ENCODE results near the gene REG1B. TPM values are rescaled to one million over a fixed set of nuclear protein-coding genes. Genes with fewer than 3 reads are reported as not detected.

Gene REG1B
- total and polyA plus RNA-seq, 2 of the 4 experiments (the other 2 are of a cell fraction) = not detected

DNA sequence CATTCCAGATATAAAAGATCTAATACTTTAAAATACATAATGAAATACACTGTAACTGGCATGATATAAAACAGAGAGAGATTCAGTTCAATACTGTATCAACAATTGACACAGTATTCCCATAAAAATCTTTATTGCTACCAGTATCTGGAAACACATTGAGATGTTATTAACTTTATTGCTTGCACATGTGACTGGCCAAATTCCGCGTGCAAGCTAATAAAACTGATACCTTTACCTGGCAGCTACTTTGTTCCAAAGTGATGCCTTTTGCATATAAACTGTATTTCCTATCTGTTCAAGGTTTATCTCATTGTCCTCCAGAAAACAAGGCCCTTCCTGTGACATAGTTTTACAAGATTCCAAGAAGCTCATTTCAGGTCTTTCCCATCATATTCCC is 15.4 kb upstream of the REG1B start:
- Histone ChIP-seq H2BK5ac (ENCODE audit: low read depth, low read length, poor library complexity, severe bottlenecking) (no peak overlapping the region), H4K5ac (ENCODE audit: low read depth, low read length) (no peak overlapping the region), H2AK5ac (ENCODE audit: low read depth, low read length) (no peak overlapping the region), H3K9me1 (ENCODE audit: insufficient read depth, low read length) (no peaks in the 10 kb centered on the region), H2BK20ac (ENCODE audit: low read depth, low read length) (no peak overlapping the region), H2BK120ac (ENCODE audit: low read depth, low read length) (no peak overlapping the region), H3K36me3 (ENCODE audit: control insufficient read depth, insufficient read depth, low read length) (no peaks in the 10 kb centered on the region), H3K4me1 (ENCODE audit: control insufficient read depth, insufficient read depth, low read length) (no peaks in the 10 kb centered on the region), H4K8ac (ENCODE audit: low read depth in 2 of 2, low read length in 2 of 2) (no peak overlapping the region), H3K4me2 (ENCODE audit: low read depth, low read length) (no peak overlapping the region), H4K91ac (ENCODE audit: insufficient read depth, low read depth, low read length) (no peak overlapping the region), H3K23ac (ENCODE audit: low read depth, low read length) (no peak overlapping the region), H3K14ac (replicated peaks; ENCODE audit: low read depth, low read length) (no peak overlapping the region), H4K20me1 (ENCODE audit: insufficient read depth, low read length) (no peaks in the 10 kb centered on the region), H3K18ac (ENCODE audit: low read depth, low read length) (no peak overlapping the region), H3K27me3 (ENCODE audit: control insufficient read depth, insufficient read depth, low read length) (no peaks in the 10 kb centered on the region), H2BK15ac (ENCODE audit: low read depth, low read length) (no peak overlapping the region), H3K4ac (ENCODE audit: low read depth, low read length) (no peak overlapping the region), H3K56ac (ENCODE audit: extremely low read depth, insufficient read depth, low read length) (no peak overlapping the region), H3K9me3 (ENCODE audit: control insufficient read depth, insufficient read depth, low read length) (peaks cover 10% of the 10 kb centered on the region), H2AFZ (replicated peaks; ENCODE audit: low read length, poor library complexity) (no peak overlapping the region), H2AK9ac (replicated peaks; ENCODE audit: low read depth, low read length, poor library complexity) (no peak overlapping the region), H3K79me1 (ENCODE audit: low read depth in 1 of 2, low read length in 2 of 2) (no peaks in the 10 kb centered on the region), H3K27ac (ENCODE audit: insufficient read depth, low read length) (no peak overlapping the region), H3K4me3 (ENCODE audit: insufficient read depth, low read depth, low read length) (no peak overlapping the region), H3K9ac (ENCODE audit: low read depth, low read length) (no peak overlapping the region)
- TF ChIP-seq, protein P1, sequence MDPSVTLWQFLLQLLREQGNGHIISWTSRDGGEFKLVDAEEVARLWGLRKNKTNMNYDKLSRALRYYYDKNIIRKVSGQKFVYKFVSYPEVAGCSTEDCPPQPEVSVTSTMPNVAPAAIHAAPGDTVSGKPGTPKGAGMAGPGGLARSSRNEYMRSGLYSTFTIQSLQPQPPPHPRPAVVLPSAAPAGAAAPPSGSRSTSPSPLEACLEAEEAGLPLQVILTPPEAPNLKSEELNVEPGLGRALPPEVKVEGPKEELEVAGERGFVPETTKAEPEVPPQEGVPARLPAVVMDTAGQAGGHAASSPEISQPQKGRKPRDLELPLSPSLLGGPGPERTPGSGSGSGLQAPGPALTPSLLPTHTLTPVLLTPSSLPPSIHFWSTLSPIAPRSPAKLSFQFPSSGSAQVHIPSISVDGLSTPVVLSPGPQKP (IDR thresholded peaks at IDR 0.05; ENCODE audit: borderline replicate concordance, low read depth, low read length) = no peak
- TF ChIP-seq CEBPB (IDR thresholded peaks at IDR 0.05; ENCODE audit: low read depth, low read length) = no peak
- no peak for TF ChIP-seq RAD21 (IDR thresholded peaks at IDR 0.05; ENCODE audit: low read length)
- no peak for TF ChIP-seq SMC3 (IDR thresholded peaks at IDR 0.05; ENCODE audit: low read depth, low read length)
- TF ChIP-seq CHD1 (IDR thresholded peaks at IDR 0.05; ENCODE audit: low read depth, low read length) = no peak
- dilution Hi-C loops (cut with HindIII; ENCODE audit: low sequenced_read_pairs, unreplicated experiment) = no loop called here
- no TSS peak for BruUV-seq (replicated peaks)
- CTCF ChIA-PET = no interaction called here
- ATAC-seq (ENCODE audit: low read depth) (no peak), DNase-seq (no peak)
- in situ Hi-C loops (cut with MboI; ENCODE audit: low sequenced_read_pairs) = no loop called here
- POLR2A ChIA-PET (ENCODE audit: unreplicated experiment) = no interaction called here
- intact Hi-C loops (cut with micrococcal nuclease) = no loop called here
- WGBS, 2 experiments (ENCODE audit: extremely low coverage in 2 of 2, insufficient read length in 1 of 2) = no CpG with 5 or more reads among the region's 2 CpGs
